Measurements from ENCODE around the gene ADM2. TPM values are rescaled to one million over a fixed set of nuclear protein-coding genes. Genes with fewer than 3 reads are reported as not detected.

The ADM2 gene
- total RNA-seq, 1 experiment from 2014 or later, result 11.9 TPM

- H3K14ac ChIP-seq (ENCODE audit: insufficient read depth, low read length), result no peak overlapping the region
- no peaks in the 10 kb centered on the region for H3K4me1 Mint-ChIP-seq
- H2BK5ac ChIP-seq (ENCODE audit: insufficient read length, low read length), result no peak overlapping the region
- no peaks in the 10 kb centered on the region for H3K27me3 Mint-ChIP-seq (ENCODE audit: low read depth)
- no peak overlapping the region for H2BK12ac ChIP-seq (ENCODE audit: insufficient read length, low read depth, low read length)
- no peaks in the 10 kb centered on the region for H3K4me1 ChIP-seq (ENCODE audit: insufficient read depth, low read length)
- no CpG with 5 or more reads among the region's 11 CpGs for WGBS (ENCODE audit: extremely low coverage, insufficient read length, low lambda C conversion rate)
- H3K27ac Mint-ChIP-seq, result no peak overlapping the region
- no peaks in the 10 kb centered on the region for H3K79me1 ChIP-seq (ENCODE audit: insufficient read depth, low read depth, low read length, poor library complexity, severe bottlenecking)
- H4K91ac ChIP-seq (ENCODE audit: insufficient read length, low read depth, low read length), result no peak overlapping the region
- DNase-seq, result no peak
- no peak overlapping the region for H3K56ac ChIP-seq (ENCODE audit: insufficient read length, low read depth, low read length)
- H2BK20ac ChIP-seq (ENCODE audit: low read depth, low read length, poor library complexity, severe bottlenecking), result no peak overlapping the region
- TF ChIP-seq CTCF (conservative IDR thresholded peaks at IDR 0.05), result no peak
- no peak overlapping the region for H3K27ac ChIP-seq (ENCODE audit: insufficient read length, low read depth, low read length)
- peaks cover 26 to 76% (median 74%) of the 10 kb centered on the region in 3 experiments for H3K36me3 Mint-ChIP-seq (ENCODE audit: insufficient read depth in 1 of 3, low read depth in 3 of 3)
- H3K23ac ChIP-seq (ENCODE audit: insufficient read length, low read depth, low read length), result no peak overlapping the region
- no peaks in the 10 kb centered on the region for H3K9me3 ChIP-seq (ENCODE audit: control insufficient read depth, low read depth, low read length)
- H4K8ac ChIP-seq (replicated peaks; ENCODE audit: insufficient read length, low read depth, low read length), result no peak overlapping the region
- H3K9me3 Mint-ChIP-seq, result no peaks in the 10 kb centered on the region; a peak in 1 of 5 replicates
- no peak overlapping the region for H2BK15ac ChIP-seq (ENCODE audit: low read depth, low read length)
- no peak overlapping the region for H3K4me2 ChIP-seq (ENCODE audit: insufficient read depth, insufficient read length, low read length)
- no peak overlapping the region for H3K9ac ChIP-seq (ENCODE audit: extremely low read depth, insufficient read length, low read length)
- no peaks in the 10 kb centered on the region for H3K27me3 ChIP-seq (ENCODE audit: insufficient read depth, low read length)
- H3K4me3 Mint-ChIP-seq, result no peak overlapping the region
- no peak overlapping the region for H3K18ac ChIP-seq (ENCODE audit: insufficient read length, low read depth, low read length)
- H3K79me2 ChIP-seq (ENCODE audit: insufficient read depth, low read length), result no peaks in the 10 kb centered on the region
- no peak overlapping the region for H3T11ph ChIP-seq (ENCODE audit: low read length)
- H2BK120ac ChIP-seq (ENCODE audit: low read depth, low read length, poor library complexity, severe bottlenecking), result no peak overlapping the region
- H3K23me2 ChIP-seq (ENCODE audit: insufficient read length, low read depth, low read length, poor library complexity, severe bottlenecking), result no peaks in the 10 kb centered on the region
- no peak overlapping the region for H2AK5ac ChIP-seq (ENCODE audit: insufficient read length, low read length)
- no peak overlapping the region for H2AFZ ChIP-seq (ENCODE audit: low read length)
- H4K20me1 ChIP-seq (ENCODE audit: control insufficient read depth, insufficient read depth, insufficient read length), result peaks cover 5% of the 10 kb centered on the region
- H4K5ac ChIP-seq (ENCODE audit: insufficient read length, low read depth, low read length), result no peak overlapping the region
- H3K4ac ChIP-seq (ENCODE audit: low read depth, low read length), result no peak overlapping the region
Observed at GRCh38 chr22:50456026-50456425, 25.3 kb upstream of the ADM2 start.
